ENCODE data around the gene ZNF3.
A peak's percentile ranks its signal among the peaks of the same experiment; 100 is the strongest.

ZNF3 gene

DNA sequence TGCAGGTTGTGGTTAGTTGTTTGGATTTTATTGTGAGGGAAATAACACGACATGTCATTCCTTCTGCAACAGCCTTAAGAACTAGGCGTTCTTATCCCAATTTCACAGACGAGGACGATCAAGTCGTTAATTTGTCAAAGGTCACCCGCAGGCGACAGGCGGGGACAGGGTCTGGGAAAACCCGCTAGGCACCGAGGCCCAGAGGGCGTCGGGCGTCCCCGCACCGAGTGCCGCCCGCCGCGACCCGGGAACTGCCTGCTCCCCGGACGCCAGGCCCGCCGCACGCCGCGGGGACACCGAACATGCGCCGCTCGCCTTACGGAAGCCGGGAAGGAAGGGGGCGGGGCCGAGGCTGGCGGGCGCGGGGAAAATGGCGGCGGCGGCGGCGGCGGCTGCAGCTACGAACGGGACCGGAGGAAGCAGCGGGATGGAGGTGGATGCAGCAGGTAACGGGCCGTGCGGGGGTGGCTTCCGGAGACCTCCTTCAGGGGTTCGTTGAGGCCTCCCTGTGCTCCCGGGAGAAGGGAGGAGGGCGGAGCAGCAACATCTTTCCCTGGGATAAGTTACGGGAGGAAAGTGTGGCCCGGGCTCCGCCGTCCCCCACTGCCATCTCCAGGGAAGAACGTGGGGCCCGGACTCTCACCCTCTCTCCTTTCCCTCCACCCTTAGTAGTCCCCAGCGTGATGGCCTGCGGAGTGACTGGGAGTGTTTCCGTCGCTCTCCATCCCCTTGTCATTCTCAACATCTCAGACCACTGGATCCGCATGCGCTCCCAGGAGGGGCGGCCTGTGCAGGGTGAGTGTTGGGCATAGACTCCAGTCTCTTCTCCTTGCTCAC lies 7.3 kb upstream of the ZNF3 start, which contains the start of gene COPS6:
COPS6 (plus strand) TSS at position 349 of the 837 bp plus-strand sequence; CDS start at position 371, 22 bp downstream.
- peak; percentile 90 to 94 for DNase-seq
- TF ChIP-seq GATA1 (IDR thresholded peaks at IDR 0.05; ENCODE audit: low read depth, low read length) (no peak), POLR2A (IDR thresholded peaks at IDR 0.05; ENCODE audit: low read length) (peak; percentile 79)

GRCh38 chr7:100088095-100088620 lies 6.6 kb upstream of the ZNF3 start:
- DNase-seq: no peak
- TF ChIP-seq GATA1 (IDR thresholded peaks at IDR 0.05; ENCODE audit: low read depth, low read length): no peak
- TF ChIP-seq POLR2A (IDR thresholded peaks at IDR 0.05; ENCODE audit: low read length): no peak

DNA sequence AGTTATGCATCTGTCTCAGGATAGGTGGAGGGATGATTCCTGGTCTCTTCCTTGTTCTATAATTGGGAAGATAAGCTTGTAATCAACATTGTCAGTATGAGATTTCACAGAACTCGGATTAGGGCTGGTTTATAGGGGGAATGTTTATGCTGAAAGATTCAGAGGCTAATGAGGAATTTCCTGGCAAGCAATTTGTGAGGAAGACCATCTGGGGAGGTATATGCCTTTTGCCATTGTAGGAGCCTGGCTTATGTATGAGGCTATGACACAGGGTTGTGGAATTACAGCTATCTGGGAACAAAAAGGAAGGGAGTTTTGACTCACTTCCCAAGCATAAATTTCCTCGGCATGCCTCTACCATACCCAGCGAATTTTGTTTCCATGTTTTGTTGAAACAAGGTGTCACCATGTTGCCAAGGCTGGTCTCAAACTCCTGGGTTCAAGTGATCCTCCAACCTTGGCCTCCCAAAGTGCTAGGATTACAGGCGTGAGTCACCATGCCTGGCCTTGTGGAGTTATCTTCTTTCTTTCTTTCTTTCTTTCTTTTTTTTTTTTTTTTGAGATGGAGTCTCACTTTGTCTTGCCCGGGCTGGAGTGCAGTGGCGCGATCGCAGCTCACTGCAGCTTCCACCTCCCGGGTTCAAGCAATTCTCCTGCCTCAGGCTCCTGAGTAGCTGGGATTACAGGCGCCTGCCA lies 5.7 kb upstream of the ZNF3 start:
- no peak for TF ChIP-seq POLR2A (IDR thresholded peaks at IDR 0.05; ENCODE audit: low read length)
- TF ChIP-seq GATA1 (IDR thresholded peaks at IDR 0.05; ENCODE audit: low read depth, low read length): no peak
- DNase-seq: no peak

DNA sequence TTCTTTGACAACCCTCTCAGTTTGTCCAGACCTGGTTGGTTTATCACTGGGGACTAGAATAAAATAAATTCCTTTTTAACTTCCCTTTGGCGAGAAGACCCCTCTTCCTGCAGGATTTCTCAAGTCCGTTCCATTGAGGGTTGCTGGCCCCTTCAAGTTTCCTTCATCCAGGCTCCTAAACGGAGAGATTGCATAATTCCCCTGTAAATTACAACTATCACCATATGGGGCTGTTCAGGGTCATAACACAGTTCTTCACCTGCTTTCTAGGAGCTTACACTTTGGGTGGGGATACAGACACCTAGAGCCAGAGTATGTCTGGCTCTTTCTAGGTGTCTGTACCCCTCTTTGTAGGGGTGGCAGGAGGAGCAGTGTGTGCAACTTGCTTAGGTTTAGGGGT lies 4.0 kb upstream of the ZNF3 start:
- TF ChIP-seq GATA1 (IDR thresholded peaks at IDR 0.05; ENCODE audit: low read depth, low read length) (no peak), POLR2A (IDR thresholded peaks at IDR 0.05; ENCODE audit: low read length) (no peak)
- no peak for DNase-seq

GRCh38 chr7:100082978-100083377 lies 1.5 kb upstream of the ZNF3 start:
- no peak for TF ChIP-seq GATA1 (IDR thresholded peaks at IDR 0.05; ENCODE audit: low read depth, low read length)
- TF ChIP-seq POLR2A (IDR thresholded peaks at IDR 0.05; ENCODE audit: low read length): no peak
- no peak for DNase-seq

GRCh38 chr7:100080907-100081534 lies 502 bp downstream of the ZNF3 start:
- TF ChIP-seq POLR2A (IDR thresholded peaks at IDR 0.05; ENCODE audit: low read length) (no peak), GATA1 (IDR thresholded peaks at IDR 0.05; ENCODE audit: low read depth, low read length) (no peak)
- peak; percentile 63 to 67 for DNase-seq

DNA sequence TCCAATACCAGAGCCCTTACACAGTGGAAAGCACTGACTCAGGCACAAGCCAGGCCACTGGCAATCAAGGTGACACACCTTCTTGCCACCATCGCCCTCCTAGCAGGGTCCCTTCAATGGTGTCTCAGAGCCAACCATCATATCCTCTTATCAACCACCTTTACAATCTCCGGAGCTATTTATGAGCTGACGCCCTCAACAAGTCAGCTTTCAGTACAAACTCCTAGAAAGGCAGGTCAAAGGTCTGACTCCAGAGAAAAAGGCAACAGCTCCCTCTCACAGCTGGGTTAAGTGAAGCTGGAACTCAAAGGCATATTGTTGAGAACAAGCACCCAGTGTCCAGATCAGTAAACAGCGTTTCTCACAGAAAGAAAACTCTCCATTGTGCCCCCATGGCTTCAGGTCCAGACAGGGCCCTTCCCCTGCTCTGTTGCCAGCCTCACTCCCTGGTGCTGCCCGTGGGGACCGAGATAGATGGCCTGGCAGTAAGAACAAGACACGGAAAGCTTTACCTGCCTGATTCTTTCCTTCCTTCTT lies 2.4 kb downstream of the ZNF3 start:
- TF ChIP-seq GATA1 (IDR thresholded peaks at IDR 0.05; ENCODE audit: low read depth, low read length) (no peak), POLR2A (IDR thresholded peaks at IDR 0.05; ENCODE audit: low read length) (no peak)
- no peak for DNase-seq

- TF ChIP-seq GATA1 (IDR thresholded peaks at IDR 0.05; ENCODE audit: low read depth, low read length) (no peak), POLR2A (IDR thresholded peaks at IDR 0.05; ENCODE audit: low read length) (no peak)
Observed at GRCh38 chr7:100077205-100077604, 4.3 kb downstream of the ZNF3 start.

GRCh38 chr7:100075418-100075817 lies 6.1 kb downstream of the ZNF3 start:
- no peak for TF ChIP-seq POLR2A (IDR thresholded peaks at IDR 0.05; ENCODE audit: low read length)
- no peak for TF ChIP-seq GATA1 (IDR thresholded peaks at IDR 0.05; ENCODE audit: low read depth, low read length)
- DNase-seq: no peak

More at GRCh38 chr7:100077205-100077604, 4.3 kb downstream of the ZNF3 start:
- no peak for DNase-seq

DNA sequence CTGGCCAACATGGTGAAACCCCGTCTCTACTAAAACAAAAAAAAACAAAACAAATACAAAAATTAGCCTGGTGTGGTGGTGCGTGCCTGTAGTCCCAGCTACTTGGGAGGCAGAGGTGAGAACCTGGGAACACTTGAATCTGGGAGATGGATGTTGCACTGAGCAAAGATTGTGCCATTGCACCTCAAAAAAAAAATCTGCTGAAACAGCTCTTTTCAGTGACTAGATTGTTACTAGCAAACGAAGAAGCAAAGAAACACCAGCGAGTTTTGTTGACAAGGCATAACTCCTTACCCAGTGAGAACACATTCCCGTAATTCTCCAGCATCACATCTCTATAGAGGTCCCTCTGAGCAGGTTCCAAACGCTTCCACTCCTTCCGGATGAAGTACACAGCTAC lies 6.7 kb downstream of the ZNF3 start:
- TF ChIP-seq GATA1 (IDR thresholded peaks at IDR 0.05; ENCODE audit: low read depth, low read length) (no peak), POLR2A (IDR thresholded peaks at IDR 0.05; ENCODE audit: low read length) (no peak)
- no peak for DNase-seq

- no peak for TF ChIP-seq POLR2A (IDR thresholded peaks at IDR 0.05; ENCODE audit: low read length)
- DNase-seq: no peak
Observed at GRCh38 chr7:100072462-100072861, 9.1 kb downstream of the ZNF3 start.

DNA sequence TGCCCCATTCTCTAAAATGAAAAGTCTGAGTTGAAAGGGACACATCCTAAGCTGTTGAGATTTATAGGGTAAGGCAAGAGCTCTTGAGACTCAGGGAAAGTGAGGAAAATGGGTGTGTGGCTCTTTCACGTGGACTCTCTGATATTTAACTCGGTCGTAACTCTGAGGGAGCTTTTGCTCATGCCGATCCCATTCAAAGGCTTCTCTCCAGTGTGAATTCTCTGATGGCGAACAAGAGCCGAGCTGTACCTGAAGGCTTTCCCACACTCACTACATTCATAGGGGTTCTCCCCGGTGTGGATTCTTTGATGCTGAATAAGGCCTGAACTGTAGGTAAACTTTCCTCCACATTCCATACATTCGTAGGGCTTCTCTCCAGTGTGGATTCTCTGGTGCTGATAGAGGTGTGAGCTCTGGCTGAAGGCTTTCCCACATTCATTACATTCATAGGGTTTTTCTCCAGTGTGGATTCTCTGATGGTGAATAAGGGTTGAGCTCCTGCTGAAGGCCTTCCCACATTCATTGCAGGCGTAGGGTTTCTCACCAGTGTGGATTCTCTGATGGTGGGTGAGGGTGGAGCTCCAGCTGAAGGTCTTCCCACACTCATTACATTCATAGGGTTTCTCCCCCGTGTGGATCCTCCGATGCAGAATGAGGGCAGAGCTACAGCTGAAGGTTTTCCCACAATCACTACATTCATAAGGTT lies 10.4 kb downstream of the ZNF3 start:
- DNase-seq: no peak
- TF ChIP-seq POLR2A (IDR thresholded peaks at IDR 0.05; ENCODE audit: low read length): no peak
- no peak for TF ChIP-seq GATA1 (IDR thresholded peaks at IDR 0.05; ENCODE audit: low read depth, low read length)

DNA sequence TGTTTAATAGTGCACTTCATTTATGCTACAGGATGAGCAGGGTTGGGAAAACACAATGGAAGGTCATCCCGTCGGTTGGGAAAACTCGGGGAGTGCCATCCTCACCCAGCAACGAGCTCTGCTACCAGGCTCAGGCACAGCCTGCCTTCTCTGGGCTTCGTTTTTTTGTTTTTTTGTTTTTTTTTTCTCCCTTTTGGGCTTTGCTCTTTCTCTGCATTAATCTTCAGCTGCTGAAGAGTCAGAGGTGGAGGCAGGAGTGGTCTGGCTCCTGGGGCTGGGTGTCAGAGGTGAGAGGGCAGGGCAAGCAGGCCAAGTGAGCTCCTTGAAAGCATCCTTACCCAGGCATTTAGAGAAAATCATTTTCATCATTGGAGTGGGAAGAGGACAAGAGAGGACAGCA lies 11.5 kb downstream of the ZNF3 start:
- no peak for DNase-seq

More for the DNA sequence above, 11.5 kb downstream of the ZNF3 start:
- TF ChIP-seq GATA1 (IDR thresholded peaks at IDR 0.05; ENCODE audit: low read depth, low read length) (no peak), POLR2A (IDR thresholded peaks at IDR 0.05; ENCODE audit: low read length) (no peak)
